Endometrial microvascular endothelial cells (primary cell): ENCODE results near the gene MAML3. TPM values are rescaled to one million over a fixed set of nuclear protein-coding genes. Genes with fewer than 3 reads are reported as not detected.

Experiments
- in situ Hi-C: cut with HindIII; loops from 2 replicates; pipeline ENCODE4 v1.10.0; 2017; ENCODE audit warnings: low sequenced_read_pairs, low pct_unique_long_range_greater_than_20kb; ENCODE audit errors: inconsistent ontology term
- total RNA-seq: library from RNA; depleted of rRNA; stranded (reverse); fragments of >200 nt; gene quantifications from one replicate; pipeline ENCODE4 v1.2.3, GENCODE V29; 2015; ENCODE audit errors: inconsistent ontology term

MAML3 gene
- total RNA-seq, 1 donor from 2014 or later = 9.7 TPM

DNA sequence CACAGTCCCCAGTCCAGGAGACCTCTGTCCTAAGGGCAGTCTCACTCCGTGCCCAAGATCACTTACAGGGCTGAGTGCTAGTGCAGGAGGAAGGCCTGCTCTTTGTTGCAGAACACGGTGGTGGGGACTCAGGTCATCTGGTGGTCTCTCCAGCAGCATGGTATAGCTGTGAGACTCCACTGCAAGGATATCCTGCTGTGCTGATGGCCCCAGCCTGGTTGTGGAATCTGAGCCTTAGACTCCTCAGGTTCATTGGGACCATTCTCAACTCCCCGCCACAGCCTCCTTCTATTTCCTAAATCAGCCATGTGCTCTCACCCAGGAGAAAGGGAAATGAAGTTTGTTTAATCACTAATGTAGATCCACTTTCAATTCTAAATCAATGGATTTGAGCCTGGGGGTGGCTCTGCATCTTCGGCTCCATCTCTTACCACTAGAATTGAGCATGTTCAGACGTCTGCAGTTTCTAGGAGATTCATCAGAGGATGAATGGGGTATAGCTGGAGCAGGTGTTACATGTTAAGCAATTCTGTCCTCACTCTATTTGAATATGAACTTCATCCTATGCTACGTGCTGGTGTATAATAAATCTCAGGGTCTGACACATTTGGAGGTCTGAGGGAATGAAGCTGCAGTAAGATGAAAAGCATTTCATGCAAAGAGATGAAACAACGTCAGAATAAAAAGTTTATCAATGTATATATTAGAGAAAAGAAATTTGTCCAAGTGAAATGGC lies 299.1 kb downstream of the MAML3 start:
- in situ Hi-C loops = no loop called here

DNA sequence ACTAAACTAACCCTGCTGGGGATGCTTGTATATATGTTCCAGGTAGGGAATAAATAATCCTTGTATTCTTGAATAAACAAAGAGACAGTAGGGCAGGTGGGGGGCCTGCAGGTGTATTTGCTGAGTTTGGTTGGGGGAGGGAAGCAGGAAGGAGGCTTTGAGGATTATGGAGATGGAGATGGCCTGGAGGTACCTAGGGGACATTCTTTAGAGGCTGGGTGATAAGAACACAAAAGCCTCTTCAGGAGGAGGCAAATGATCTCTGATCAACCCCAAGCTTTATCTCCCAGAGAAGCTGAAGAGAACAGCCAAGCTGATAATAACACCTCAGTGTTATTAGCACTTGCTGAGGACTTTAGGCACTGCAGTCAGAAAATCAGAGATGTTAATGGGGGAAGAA lies 300.7 kb downstream of the MAML3 start:
- in situ Hi-C loops = no loop called here

DNA sequence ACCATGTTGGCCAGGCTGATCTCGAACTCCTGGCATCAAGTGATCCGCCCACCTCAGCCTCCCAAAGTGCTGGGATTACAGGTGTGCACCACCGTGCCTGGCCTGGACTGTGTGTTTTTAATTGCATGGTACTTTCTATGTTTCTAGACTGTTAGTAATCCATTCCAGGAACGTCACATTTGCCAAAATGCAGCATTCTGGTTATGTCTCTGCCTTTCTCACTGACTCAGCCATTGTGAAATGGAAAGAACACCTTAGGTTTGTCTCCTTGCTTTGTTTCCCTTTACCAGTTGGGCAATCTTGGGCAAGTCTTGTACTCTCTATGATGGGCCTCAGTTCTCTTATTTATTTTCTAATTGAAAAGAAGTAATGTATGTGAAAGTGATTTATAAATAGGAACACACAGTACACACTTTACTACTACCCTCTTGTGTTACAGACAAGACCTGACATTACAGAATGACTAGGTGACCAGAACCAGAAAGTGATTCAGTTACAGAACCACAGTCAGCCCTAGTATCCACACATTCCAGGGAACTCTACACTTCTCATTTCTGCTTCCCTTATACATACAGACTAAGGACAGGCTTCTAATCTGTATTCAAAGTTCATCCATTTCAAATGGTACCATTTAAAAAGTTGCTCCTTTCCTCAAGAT lies 301.2 kb downstream of the MAML3 start:
- in situ Hi-C loops = no loop called here

DNA sequence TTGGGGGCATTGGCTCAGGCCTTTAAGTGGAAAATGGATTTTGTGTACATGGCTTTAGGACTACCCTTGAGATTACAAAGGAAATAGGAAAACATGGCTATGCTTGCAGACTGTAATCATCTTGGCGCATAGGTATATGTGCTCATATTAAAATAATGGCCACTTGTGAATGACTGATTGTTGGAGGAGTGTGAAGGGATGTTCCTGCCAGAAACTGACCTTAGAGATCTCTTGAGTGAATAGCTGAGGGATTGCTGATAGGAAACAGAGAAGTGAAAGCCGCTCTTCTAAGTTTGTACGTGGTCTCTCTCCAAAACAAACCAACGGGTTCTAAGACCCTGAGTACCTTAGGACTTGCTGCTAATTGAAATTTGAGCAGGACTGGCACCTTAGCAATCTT lies 302.3 kb downstream of the MAML3 start:
- in situ Hi-C loops = no loop called here

DNA sequence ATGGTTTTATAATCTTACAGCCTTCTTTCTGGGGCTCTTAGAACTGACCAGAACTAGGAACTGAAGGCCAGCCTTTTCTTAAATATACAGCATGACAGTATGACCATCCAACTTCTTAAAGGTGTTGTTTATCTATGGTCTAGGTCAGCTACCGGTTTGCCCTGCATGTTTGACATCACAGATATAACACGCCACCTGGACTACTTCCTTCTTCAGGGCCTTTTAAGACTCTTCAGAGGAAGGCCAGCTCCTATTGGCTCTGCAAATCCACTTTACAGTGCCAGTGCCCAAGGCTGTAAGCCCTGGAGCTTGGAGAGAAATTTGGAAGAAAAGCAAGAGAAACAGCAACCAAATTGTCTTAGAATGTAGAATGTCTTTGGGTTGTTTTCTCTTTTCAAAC lies 302.9 kb downstream of the MAML3 start:
- in situ Hi-C loops = no loop called here

DNA sequence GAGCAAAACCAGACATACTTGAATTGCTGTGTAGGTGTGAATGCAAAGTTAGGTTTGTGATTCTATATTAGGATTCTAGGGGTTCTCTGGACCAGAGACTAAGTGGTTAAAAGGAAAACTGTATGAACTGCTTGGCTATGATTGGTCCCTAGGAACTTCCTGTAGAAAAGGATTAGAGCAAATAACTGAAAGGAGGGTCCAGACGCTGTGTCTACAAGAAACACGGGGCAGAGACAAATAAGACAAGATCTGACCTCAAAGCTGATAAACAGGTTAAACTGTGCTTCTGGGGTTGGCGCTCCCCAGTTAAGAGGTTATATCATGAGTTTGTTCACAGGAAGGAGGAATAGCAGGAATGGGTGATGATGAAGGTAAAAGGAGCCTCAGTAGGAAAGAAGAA lies 304.8 kb downstream of the MAML3 start:
- in situ Hi-C loops = no loop called here

DNA sequence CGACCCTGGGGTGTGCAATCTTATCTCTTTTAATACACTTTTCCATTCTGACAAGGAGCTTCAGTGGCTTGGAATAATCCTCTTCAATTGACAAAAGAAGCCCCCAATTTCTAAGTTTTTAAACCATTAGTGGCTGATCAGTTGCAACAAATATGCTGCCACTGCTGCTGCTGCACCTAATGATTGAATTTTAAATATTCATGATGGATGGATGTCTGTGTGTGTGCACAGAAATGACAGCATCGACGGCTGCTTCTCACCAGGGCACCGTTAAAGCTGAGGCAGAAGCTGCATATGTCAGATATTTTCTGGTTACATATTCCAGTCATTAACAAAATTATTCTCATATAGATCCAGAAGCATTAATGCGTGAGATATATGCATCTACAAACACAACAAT lies 306.0 kb downstream of the MAML3 start:
- in situ Hi-C loops = no loop called here

DNA sequence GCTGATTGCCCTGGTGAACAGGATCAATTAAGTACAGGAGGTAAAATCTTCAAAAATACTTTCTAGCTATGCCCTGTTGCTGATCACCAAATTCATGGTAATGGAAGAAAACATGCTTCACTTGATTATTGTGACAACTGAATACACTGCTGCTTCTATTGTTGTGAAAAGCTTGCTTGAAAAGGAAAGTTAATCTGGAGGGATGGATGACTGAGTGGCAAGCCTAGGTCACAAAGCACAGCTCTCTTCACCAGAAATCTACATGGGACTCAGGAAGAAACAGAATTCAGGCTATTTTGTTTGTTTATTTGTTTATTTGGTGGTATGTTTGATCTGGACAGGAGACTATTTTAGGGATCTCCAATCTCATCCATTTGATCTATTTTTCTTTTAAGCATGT lies 306.4 kb downstream of the MAML3 start:
- in situ Hi-C loops = no loop called here

DNA sequence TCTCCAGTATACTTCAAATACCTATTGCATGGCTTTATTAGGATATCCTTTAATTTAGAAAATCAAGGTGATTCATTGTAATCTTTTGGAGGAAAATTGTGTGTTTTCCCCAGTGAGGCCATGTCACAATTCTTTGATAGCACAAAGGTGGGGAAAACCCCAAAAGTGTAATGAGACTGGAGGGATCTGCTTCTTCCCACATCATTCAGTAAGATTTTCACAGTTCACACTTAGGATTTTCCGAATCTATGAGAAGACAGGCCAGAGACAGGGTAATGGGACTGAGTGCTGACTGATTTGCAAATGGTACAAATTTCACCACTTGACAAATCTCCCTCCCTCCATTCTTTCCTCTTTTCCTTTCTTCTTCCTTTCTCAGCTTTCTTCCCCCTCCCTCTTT lies 307.2 kb downstream of the MAML3 start:
- in situ Hi-C loops = no loop called here

DNA sequence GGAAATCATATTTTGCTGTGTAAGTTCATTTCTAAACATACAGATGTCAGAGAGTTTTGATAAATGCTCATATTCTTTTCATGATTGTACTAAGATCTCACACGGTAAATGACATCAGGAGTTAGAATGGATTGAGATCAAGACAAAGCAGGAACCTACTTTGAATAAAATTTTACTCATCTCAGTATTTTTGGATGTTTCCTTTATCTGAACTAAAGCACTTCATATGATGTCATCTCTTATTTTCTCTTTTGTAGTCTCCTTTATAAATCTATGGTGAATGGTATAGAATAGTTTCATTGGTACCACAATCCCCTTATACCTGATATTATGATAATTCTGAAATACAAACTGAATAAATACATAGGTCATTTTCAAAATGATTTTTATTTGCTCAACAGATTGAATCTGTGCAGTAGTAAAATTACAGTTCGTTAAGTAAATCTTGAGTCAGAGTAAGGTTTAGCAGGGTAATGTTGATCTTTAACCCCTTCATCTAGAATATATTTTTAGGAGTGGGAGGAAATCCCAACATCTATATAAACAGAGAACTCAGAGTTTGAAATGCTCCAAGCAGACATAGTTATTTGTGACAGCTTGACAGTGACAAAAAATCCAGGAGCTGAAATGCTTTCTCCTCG lies 308.4 kb downstream of the MAML3 start:
- in situ Hi-C loops = no loop called here

DNA sequence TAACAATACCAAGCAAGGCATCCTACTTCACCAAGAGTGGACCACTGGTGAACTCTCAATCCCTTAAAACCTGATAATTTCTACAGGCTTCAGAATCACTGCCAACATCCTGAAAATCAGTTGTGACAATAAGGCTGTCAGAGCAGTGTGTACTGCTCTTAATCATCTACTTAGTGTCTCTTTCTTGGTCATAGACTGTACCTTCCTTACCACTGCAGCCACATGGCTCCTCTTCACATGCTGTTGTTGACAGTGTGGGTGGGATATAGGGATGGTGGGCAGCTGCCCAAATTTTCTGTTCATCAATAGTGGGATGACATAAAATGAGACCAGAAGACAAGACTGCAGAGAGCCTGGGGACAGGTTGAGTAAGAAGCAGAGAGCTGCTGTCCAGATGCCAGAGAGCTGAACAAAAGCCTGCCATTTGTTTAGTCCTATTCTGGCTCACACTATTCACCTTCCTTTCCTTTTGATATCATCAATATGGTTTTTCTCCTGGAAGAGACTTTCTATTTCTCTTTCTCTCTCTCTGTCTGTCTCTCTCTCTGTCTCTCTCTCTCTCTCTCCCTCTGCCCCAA lies 309.4 kb downstream of the MAML3 start:
- in situ Hi-C loops = no loop called here

DNA sequence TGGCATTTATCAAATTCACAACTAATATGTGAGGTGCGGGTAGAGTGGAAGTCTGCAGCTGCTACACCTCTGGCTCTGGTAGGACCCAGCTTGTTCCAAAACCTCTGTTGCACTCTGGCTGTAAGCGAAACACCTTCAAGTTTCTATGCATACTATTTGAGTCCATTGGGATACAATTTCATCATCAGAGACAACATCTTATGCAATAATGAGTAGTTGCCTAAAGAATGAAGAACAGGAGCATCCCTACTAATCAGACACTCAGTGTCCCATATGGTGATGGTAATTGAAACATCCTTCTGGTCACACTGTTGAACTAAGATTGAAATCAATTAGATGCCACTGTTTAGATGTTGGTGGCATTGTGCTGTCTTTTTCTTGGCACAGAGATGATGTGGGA lies 309.9 kb downstream of the MAML3 start:
- in situ Hi-C loops = no loop called here

DNA sequence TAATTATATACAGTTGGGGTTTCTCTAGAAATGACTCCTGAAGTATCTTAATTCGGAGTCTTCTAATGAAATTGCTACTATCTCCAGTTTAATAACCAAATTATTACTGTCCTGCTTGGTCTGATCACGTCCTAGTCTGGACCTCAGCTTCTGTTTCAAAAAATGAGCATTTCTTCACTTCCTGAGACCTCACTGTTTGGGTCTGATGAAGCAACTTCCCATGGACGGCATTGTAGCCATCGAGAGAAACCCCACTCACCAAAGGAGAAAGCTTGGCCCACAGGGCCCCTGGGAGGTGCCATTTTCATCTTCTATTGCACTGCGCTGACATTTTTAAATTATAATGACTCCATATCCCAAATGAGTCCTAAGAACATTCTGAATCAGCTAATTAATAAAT lies 310.3 kb downstream of the MAML3 start:
- in situ Hi-C loops = no loop called here

DNA sequence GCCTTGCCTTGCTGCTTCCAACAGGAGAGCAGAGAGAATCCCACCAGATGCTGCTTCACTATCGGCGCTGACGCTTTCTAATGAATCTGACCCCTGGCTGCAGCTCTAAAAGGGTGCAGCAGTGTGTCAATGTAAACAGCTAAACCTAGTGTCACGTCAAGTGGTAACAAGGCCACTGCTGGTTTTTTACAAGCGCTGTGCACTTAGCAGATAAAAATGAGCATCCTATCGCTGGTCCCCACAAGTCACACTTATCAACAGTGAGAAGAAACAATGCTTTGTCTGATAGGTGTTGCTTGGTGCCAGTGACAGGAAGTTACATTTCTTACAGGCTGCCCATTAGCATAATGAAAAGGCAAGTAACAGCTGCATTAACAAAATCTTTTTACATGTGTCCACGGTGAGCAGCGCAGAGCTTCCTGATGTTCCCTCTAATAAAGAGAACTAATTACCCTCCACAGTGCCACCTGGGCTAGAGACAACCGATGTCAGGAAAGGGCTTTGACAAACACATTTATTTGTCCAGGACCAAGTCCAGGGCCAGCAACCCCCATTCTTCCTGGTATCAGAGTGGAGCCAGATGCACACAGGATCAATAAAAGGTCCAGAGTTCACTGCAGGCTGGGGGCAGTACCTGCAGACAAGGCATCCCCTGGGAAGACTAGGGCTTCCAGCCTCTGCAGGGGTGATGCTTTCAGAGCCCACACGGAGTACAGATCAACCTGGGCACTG lies 312.4 kb downstream of the MAML3 start:
- in situ Hi-C loops = no loop called here

DNA sequence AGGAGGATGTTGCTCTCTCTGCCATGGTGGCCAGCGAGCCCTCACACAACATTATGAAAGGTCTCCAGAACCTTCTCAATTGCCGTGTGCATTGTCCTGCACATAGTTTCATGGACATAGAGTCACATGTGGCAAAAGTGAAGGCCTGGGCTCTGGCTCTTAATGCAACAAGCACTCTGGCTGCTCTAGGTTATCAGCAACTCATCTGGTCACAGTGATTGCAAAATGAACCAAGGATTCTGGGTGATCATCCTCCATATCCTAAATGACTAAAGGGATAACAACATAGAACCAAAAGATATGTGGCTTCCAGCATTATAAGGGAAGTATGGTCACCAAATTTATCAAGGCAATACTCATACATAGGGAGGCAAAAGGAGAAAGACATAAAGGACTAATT lies 313.2 kb downstream of the MAML3 start:
- in situ Hi-C loops = no loop called here

DNA sequence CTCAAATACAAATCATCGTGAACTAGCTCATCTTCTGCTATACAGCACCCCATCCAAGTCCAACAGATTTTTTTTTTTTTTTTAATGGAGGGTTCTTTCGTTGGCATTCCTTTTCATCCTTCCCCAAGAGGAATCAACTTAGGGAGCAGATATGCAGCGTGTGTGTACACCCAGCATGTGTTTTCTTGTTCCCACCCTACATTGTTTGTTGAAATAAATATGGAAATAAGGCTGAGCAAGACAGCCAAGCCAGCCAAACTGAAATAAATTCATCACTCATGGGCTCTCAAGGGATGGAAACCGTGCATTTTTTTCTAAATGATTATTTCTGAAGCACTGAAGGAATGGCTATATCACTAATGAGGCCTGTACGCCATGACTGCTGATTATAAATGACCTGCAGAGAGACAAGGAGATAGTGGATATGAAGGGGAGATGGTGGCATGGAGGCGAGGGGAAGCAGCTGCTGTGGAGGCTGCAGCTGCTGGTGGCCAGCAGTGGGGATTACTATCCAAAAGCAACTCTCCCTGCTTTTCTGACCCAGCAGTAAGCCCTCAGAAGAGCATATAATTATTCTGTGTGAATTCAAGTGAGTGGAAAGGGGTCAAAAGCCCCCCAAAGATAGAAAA lies 314.5 kb downstream of the MAML3 start:
- in situ Hi-C loops = no loop called here

DNA sequence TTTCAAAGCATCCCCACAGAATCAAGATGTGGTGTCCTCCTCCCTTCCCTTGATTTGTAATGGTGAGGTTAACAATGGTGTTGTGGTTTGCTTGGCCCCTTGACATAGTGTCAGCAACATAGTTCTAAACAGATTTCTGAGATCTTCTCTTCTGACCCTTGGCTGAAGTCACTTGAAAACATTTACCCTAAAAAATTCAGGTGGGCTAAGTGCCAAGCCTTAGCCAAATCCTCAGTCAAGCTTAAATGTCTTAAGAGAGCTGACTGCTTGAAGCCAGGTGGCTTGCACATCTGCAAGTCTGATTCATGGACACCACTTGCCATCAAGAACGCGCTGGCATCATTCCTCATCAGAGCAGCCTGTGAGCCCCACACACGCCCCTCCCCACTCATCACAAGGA lies 315.2 kb downstream of the MAML3 start:
- in situ Hi-C loops = no loop called here

DNA sequence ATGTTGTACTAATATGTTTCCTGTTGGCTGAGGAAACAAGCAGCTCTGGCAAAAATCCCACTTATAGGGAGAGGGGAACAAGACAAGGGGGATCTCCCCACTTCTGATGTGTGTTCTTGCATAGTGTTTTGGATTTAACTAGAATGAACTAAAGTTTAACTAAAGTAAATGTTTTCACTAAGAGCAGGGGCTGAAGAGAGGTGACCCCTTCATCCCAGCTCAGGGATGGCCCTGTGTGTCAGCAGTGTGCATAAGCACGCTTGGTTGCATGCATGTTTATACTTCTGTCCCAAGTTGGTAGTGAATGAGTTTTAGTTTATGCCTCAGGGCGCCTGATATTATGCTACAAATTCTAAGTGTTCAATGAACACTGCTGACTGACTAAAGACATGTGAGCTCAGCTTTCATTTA lies 319.0 kb downstream of the MAML3 start:
- in situ Hi-C loops = no loop called here

DNA sequence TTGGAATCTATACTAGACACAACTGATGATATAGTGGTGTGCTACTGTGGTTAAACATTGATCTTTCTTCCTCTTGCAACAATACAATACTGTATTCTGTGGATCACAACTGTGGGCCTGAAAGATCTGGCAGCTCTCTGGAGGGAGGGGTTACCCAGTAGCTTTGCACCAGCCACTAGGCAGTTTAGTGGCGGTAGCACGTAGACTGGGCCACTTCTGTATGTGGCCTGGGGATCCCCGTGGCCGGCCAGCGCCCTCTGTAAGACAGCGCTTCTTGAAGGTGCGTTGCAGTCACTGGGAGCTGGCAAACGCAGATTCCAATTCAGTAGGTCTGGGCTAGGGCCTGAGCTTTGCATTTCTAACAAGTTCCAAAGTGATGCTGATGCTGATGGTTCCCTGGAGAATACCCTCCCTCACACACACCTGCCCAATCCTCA lies 319.7 kb downstream of the MAML3 start:
- in situ Hi-C loops = no loop called here
